ENCODE data around the gene CPLX3.
"Not testable (repeated sequence)": the region's sequence is repeated elsewhere in the genome, so short reads cannot be mapped to it uniquely, and the experiment has no call there.

Gene CPLX3

GRCh38 chr15:74826364-74826819, at the start of gene CPLX3:
TSS of gene CPLX3 (plus strand) at chr15:74826627. CDS start at chr15:74826704, 77 bp downstream.
- no peak for DNase-seq

GRCh38 chr15:74776821-74777768, 49.3 kb upstream of the CPLX3 start:
- no peak for DNase-seq

- no peak for DNase-seq
Measured at GRCh38 chr15:74777769-74778598, 48.4 kb upstream of the CPLX3 start.

- no peak for DNase-seq
Measured at GRCh38 chr15:74778599-74778970, 47.8 kb upstream of the CPLX3 start.

- DNase-seq: no peak
Measured at GRCh38 chr15:74779162-74779648, 47.2 kb upstream of the CPLX3 start.

GRCh38 chr15:74780523-74781430, 45.6 kb upstream of the CPLX3 start:
- DNase-seq: no peak

GRCh38 chr15:74781431-74782258, 44.8 kb upstream of the CPLX3 start, which contains the start of gene CSK:
TSS of gene CSK (plus strand) at chr15:74782080. CDS start at chr15:74798298, 16,218 bp downstream.
- DNase-seq: peak; percentile 64

- DNase-seq: no peak
Measured at GRCh38 chr15:74782259-74783071, 44.0 kb upstream of the CPLX3 start.

GRCh38 chr15:74783072-74783807, 43.2 kb upstream of the CPLX3 start:
- no peak for DNase-seq

GRCh38 chr15:74783808-74784175, 42.6 kb upstream of the CPLX3 start:
- no peak for DNase-seq

- no peak for DNase-seq
Measured at GRCh38 chr15:74784426-74785193, 41.8 kb upstream of the CPLX3 start.

GRCh38 chr15:74785194-74786032, 41.0 kb upstream of the CPLX3 start:
- no peak for DNase-seq

- DNase-seq: not testable (repeated sequence)
Measured at GRCh38 chr15:74786081-74786480, 40.3 kb upstream of the CPLX3 start.

- DNase-seq: peak; percentile 7
Measured at GRCh38 chr15:74786551-74787165, 39.8 kb upstream of the CPLX3 start.

GRCh38 chr15:74787251-74788041, 39.0 kb upstream of the CPLX3 start:
- DNase-seq: no peak

- DNase-seq: no peak
Measured at GRCh38 chr15:74788042-74788682, 38.3 kb upstream of the CPLX3 start.

All from NCI-H774 (cell line).